Measurements from ENCODE around the gene ARPIN.

DNA sequence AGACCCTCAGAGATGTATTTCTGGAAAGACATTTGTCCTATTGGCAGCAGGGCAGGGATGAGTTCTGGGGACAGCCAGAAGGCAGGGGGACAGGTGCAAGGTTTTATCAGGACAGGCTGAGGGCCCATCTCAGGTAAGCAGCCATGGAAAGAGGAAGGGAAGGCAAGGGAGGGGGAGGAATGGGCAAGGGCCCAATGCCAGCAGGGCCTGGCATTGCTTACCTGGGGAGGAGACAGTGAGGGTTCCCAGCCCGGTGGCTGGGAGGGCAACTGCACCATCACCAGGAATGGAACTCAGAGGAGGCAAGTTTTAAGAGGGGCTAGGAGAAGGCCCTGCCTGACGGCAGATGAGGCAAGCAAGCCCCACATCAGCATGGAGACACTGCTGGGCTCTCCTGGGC, 3.1 kb downstream of the ARPIN start:
- TF ChIP-seq, protein P1, sequence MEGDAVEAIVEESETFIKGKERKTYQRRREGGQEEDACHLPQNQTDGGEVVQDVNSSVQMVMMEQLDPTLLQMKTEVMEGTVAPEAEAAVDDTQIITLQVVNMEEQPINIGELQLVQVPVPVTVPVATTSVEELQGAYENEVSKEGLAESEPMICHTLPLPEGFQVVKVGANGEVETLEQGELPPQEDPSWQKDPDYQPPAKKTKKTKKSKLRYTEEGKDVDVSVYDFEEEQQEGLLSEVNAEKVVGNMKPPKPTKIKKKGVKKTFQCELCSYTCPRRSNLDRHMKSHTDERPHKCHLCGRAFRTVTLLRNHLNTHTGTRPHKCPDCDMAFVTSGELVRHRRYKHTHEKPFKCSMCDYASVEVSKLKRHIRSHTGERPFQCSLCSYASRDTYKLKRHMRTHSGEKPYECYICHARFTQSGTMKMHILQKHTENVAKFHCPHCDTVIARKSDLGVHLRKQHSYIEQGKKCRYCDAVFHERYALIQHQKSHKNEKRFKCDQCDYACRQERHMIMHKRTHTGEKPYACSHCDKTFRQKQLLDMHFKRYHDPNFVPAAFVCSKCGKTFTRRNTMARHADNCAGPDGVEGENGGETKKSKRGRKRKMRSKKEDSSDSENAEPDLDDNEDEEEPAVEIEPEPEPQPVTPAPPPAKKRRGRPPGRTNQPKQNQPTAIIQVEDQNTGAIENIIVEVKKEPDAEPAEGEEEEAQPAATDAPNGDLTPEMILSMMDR (IDR thresholded peaks at IDR 0.05): no peak
- TF ChIP-seq POLR2A (IDR thresholded peaks at IDR 0.05): no peak

All from right lobe of liver (tissue), 4 donors.